HCT116 (cell line): ENCODE data around the gene CORO7. TPM values are rescaled to one million over a fixed set of nuclear protein-coding genes. Genes with fewer than 3 reads are reported as not detected.

Experiments used
- ATAC-seq: fragments of 200-7000 bp; cut with Tn5 transposase; 2 replicates; pipeline ENCODE4 v1.9.1; 2020; ENCODE audit warnings: mild to moderate bottlenecking, moderate library complexity
- BruUV-seq: library from RNA; stranded (reverse); fragments of 400-500 nt; replicated peaks from 2 replicates; lab custom pipeline; 2021; lab: Mats Ljungman, UMichigan
- CTCF ChIA-PET: fragments of 300-600 bp; sonication (Branson Sonifier 250); formaldehyde crosslinking; loops from one replicate; lab custom pipeline; 2021; ENCODE audit warnings: antibody characterized with exemption; lab: Charles Lee
- POLR2A ChIA-PET: fragments of 300-600, 350-600 bp; sonication (Branson Sonifier 250); formaldehyde crosslinking; loops from one replicate; lab custom pipeline; 2021; ENCODE audit warnings: antibody characterized with exemption; lab: Charles Lee
- RAD21 ChIA-PET, 2 experiments: fragments of 300-600 bp; sonication (Branson Sonifier 250); formaldehyde crosslinking; loops; one replicate each; lab custom pipeline; 2023; ENCODE audit warnings: low total read pairs in 2 of 2; ENCODE audit not compliant: uncharacterized antibody in 2 of 2, unreplicated experiment in 2 of 2, low non-redundant PET in 1 of 2; lab: Charles Lee
- DNase-seq: peaks from one replicate; pipeline ENCODE4 v3.0.0-alpha.2; 2010; ENCODE audit warnings: low read depth, low spot score
- H2AFZ ChIP-seq: fragments of 200-600 bp; shearing (Covaris generic), sonication (generic); 2 replicates; pipeline ENCODE4 v1.6.1; 2017; ENCODE audit warnings: low read depth, mixed run types, mixed read lengths, antibody characterized with exemption, low read length; ENCODE audit not compliant: poor library complexity, severe bottlenecking
- H3K27ac ChIP-seq: 2 replicates; pipeline ENCODE4 v1.5.1; 2012; ENCODE audit warnings: low read depth, low read length
- H3K27me3 ChIP-seq: fragments of 200-600 bp; sonication (generic); 2 replicates; pipeline ENCODE4 v1.6.1; 2016; ENCODE audit warnings: mixed run types, low read length, mixed read lengths; ENCODE audit not compliant: insufficient read depth
- H3K36me3 ChIP-seq, 2 experiments: fragments of 200-500 bp in 1 of 2; fragments of 200-600 bp in 1 of 2; sonication (Bioruptor generic) in 1 of 2; sonication (generic) in 1 of 2; 2 replicates each; pipeline versions ENCODE4 v1.5.1 to v1.6.1; 2014 to 2016; ENCODE audit warnings: low read length in 2 of 2, inconsistent platforms in 1 of 2, mixed read lengths in 1 of 2, mixed run types in 1 of 2; ENCODE audit not compliant: insufficient read depth in 2 of 2, control insufficient read depth in 1 of 2
- H3K4me1 ChIP-seq, 2 experiments: fragments of 200-600 bp in 1 of 2; sonication (generic) in 1 of 2; 2 replicates each; pipeline versions ENCODE4 v1.5.1 to v1.6.1; 2012 to 2017; ENCODE audit warnings: low read length in 2 of 2, inconsistent platforms in 1 of 2, mild to moderate bottlenecking in 1 of 2, mixed read lengths in 1 of 2, mixed run types in 1 of 2, moderate library complexity in 1 of 2; ENCODE audit not compliant: insufficient read depth in 2 of 2, control insufficient read depth in 1 of 2
- H3K4me2 ChIP-seq: fragments of 200-600 bp; sonication (generic); 2 replicates; pipeline ENCODE4 v1.6.1; 2017; ENCODE audit warnings: mixed run types, low read length, mixed read lengths
- H3K4me3 ChIP-seq, 2 experiments: fragments of 200-600 bp in 1 of 2; sonication (generic) in 1 of 2; replicated peaks in 1 of 2; 2 replicates each; pipeline ENCODE4 v1.5.1; 2011 to 2016; ENCODE audit warnings: low read length in 2 of 2, control low read depth in 1 of 2, low read depth in 1 of 2, mild to moderate bottlenecking in 1 of 2, mixed read lengths in 1 of 2, mixed run types in 1 of 2
- H3K79me2 ChIP-seq: fragments of 200-600 bp; sonication (generic); 2 replicates; pipeline ENCODE4 v1.6.1; 2017; ENCODE audit warnings: mild to moderate bottlenecking, mixed run types, low read length, moderate library complexity, mixed read lengths; ENCODE audit not compliant: insufficient read depth
- H3K9ac ChIP-seq: fragments of 200-600 bp; sonication (generic); 2 replicates; pipeline ENCODE4 v1.6.1; 2016; ENCODE audit warnings: low read length, mixed read lengths
- H3K9me2 ChIP-seq: fragments of 200-600 bp; sonication (generic), shearing (Covaris generic); 2 replicates; pipeline ENCODE4 v1.6.1; 2017; ENCODE audit warnings: mixed run types, mild to moderate bottlenecking, moderate library complexity; ENCODE audit not compliant: insufficient read depth
- H3K9me3 ChIP-seq, 2 experiments: fragments of 200-500 bp in 1 of 2; fragments of 200-600 bp in 1 of 2; sonication (Bioruptor generic) in 1 of 2; sonication (generic) in 1 of 2; 2 replicates each; pipeline ENCODE4 v1.6.1; 2014 to 2017; ENCODE audit warnings: low read length in 2 of 2, mixed read lengths in 2 of 2, inconsistent platforms in 1 of 2, low read depth in 1 of 2, mild to moderate bottlenecking in 1 of 2, mixed run types in 1 of 2, moderate library complexity in 1 of 2; ENCODE audit not compliant: control insufficient read depth in 1 of 2, insufficient read depth in 1 of 2
- H4K20me1 ChIP-seq: fragments of 200-600 bp; sonication (generic), shearing (Covaris generic); 2 replicates; pipeline ENCODE4 v1.6.1; 2017; ENCODE audit warnings: mixed run types, mild to moderate bottlenecking, moderate library complexity; ENCODE audit not compliant: insufficient read depth
- CEBPB ChIP-seq: IDR thresholded peaks from 2 replicates; pipeline ENCODE4 v1.6.1; 2012; ENCODE audit warnings: low read depth
- ELF1 ChIP-seq: IDR thresholded peaks from 2 replicates; pipeline ENCODE4 v1.6.1; 2012; ENCODE audit warnings: low read depth, borderline replicate concordance
- JUND ChIP-seq: IDR thresholded peaks from 2 replicates; pipeline ENCODE4 v1.6.1; 2012
- RAD21 ChIP-seq: IDR thresholded peaks from 2 replicates; pipeline ENCODE4 v1.6.1; 2012; ENCODE audit warnings: low read depth, mild to moderate bottlenecking
- SIN3A ChIP-seq: IDR thresholded peaks from 2 replicates; pipeline ENCODE4 v1.6.1; 2012; ENCODE audit warnings: low read depth
- TCF7L2 ChIP-seq: IDR thresholded peaks from 2 replicates; pipeline ENCODE4 v1.7.0; 2011; ENCODE audit warnings: borderline replicate concordance, inconsistent platforms; ENCODE audit not compliant: insufficient read depth, insufficient read length; ENCODE audit errors: extremely low read depth
- ZFX ChIP-seq: fragments of 450-650 bp; IDR thresholded peaks from 2 replicates; pipeline ENCODE4 v1.6.1; 2017
- intact Hi-C: fragments of 100-400 bp; cut with micrococcal nuclease; formaldehyde crosslinking; loops from 2 replicates; pipeline ENCODE4 v1.10.0; 2022
- total RNA-seq: library from RNA; stranded (reverse); gene quantifications from one replicate; pipeline ENCODE4 v1.2.1, GENCODE V29; 2021; ENCODE audit not compliant: unreplicated experiment
- TF ChIP-seq, protein P1 (sequence below): IDR thresholded peaks from 2 replicates; pipeline ENCODE4 v1.6.1; 2012; ENCODE audit warnings: low read depth
- TF ChIP-seq, protein P2 (sequence below): IDR thresholded peaks from 2 replicates; pipeline ENCODE4 v1.6.1; 2011; ENCODE audit warnings: mild to moderate bottlenecking, low read length, moderate library complexity; ENCODE audit not compliant: insufficient replicate concordance; ENCODE audit errors: extremely low read depth
- TF ChIP-seq, protein P3 (sequence below), 3 experiments: fragments of 200-600 bp in 1 of 3; sonication (generic) in 1 of 3; IDR thresholded peaks in 2 of 3; conservative IDR thresholded peaks in 1 of 3; 2 replicates each; pipeline ENCODE4 v1.5.1; 2012 to 2017; ENCODE audit warnings: low read depth in 2 of 3, low read length in 2 of 3, antibody characterized with exemption in 1 of 3, borderline replicate concordance in 1 of 3, control low read depth in 1 of 3, mild to moderate bottlenecking in 1 of 3, mixed read lengths in 1 of 3, mixed run types in 1 of 3, moderate library complexity in 1 of 3; ENCODE audit not compliant: insufficient read depth in 1 of 3

The CORO7 gene
- total RNA-seq, 1 experiment from 2014 or later = 21.3 TPM

DNA sequence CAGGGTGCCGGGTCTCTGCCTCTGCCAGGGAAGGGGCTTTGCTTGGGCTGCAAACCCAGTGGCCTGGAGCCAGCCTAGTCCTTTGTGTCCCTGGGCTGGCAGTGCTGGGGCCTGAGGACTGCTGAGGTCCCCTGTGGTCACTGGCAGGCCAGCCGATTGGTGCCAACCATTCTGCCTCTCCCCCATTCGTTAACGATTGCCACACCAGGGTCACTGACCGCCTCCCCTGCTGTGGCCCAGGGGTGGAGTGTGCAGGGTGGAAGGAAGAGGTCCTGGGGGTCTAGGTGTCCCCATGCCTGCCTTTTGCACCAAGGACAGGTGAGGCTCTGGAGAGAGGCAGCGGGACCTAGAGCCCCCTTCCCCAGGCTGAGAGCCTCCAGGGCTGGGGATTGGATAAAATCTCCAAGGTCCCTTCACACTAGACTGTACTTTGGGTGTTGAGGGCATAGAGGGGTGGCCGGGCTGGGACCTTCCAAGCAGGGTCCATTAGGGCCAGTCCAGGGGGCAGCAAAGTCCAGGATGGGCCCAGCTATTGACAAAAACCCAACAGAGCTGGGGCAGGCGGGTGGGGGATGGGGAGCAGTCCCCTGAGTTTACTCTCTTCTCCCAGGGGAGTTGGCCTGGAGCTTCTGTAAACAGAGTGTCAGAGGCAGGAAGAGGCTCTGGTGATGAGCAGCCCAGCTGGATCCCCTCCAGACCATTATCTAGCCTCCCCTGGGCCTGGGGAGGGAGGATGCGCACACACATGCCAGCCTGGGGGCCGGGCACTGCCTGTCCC lies 43.6 kb downstream of the CORO7 start:
- Histone ChIP-seq H3K4me1 (peaks cover 44 to 77% of the 10 kb centered on the region in 2 experiments), H4K20me1 (no peaks in the 10 kb centered on the region), H3K27me3 (no peaks in the 10 kb centered on the region), H3K4me3 (peak overlapping the region; percentile 58 to 80), H3K4me2 (peak overlapping the region; percentile 99), H3K79me2 (peaks cover 17% of the 10 kb centered on the region; the same call in 1 of the 2 replicates), H3K36me3 (no peaks in the 10 kb centered on the region), H3K27ac (peak overlapping the region; percentile 72; the same call in 1 of the 2 replicates), H3K9me2 (no peaks in the 10 kb centered on the region), H3K9me3 (no peaks in the 10 kb centered on the region), H3K9ac (peak overlapping the region; percentile 70), H2AFZ (no peak overlapping the region)
- ChIA-PET CTCF (interaction anchor here (3.3 kb wide), 1 partner anchor 30 kb away, joined by 23 read pairs; no protein-coding TSS in a partner anchor), RAD21 (no interaction called here), POLR2A (interaction anchor here (1.1 kb wide), 1 partner anchor 90 kb away, joined by 3 read pairs; no protein-coding TSS in a partner anchor)
- TF ChIP-seq CEBPB (no peak), ZFX (no peak), TCF7L2 (no peak), ELF1 (no peak), SIN3A (no peak), RAD21 (no peak), JUND (no peak)
- TF ChIP-seq, protein P1, sequence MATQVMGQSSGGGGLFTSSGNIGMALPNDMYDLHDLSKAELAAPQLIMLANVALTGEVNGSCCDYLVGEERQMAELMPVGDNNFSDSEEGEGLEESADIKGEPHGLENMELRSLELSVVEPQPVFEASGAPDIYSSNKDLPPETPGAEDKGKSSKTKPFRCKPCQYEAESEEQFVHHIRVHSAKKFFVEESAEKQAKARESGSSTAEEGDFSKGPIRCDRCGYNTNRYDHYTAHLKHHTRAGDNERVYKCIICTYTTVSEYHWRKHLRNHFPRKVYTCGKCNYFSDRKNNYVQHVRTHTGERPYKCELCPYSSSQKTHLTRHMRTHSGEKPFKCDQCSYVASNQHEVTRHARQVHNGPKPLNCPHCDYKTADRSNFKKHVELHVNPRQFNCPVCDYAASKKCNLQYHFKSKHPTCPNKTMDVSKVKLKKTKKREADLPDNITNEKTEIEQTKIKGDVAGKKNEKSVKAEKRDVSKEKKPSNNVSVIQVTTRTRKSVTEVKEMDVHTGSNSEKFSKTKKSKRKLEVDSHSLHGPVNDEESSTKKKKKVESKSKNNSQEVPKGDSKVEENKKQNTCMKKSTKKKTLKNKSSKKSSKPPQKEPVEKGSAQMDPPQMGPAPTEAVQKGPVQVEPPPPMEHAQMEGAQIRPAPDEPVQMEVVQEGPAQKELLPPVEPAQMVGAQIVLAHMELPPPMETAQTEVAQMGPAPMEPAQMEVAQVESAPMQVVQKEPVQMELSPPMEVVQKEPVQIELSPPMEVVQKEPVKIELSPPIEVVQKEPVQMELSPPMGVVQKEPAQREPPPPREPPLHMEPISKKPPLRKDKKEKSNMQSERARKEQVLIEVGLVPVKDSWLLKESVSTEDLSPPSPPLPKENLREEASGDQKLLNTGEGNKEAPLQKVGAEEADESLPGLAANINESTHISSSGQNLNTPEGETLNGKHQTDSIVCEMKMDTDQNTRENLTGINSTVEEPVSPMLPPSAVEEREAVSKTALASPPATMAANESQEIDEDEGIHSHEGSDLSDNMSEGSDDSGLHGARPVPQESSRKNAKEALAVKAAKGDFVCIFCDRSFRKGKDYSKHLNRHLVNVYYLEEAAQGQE = no peak
- TF ChIP-seq, protein P2, sequence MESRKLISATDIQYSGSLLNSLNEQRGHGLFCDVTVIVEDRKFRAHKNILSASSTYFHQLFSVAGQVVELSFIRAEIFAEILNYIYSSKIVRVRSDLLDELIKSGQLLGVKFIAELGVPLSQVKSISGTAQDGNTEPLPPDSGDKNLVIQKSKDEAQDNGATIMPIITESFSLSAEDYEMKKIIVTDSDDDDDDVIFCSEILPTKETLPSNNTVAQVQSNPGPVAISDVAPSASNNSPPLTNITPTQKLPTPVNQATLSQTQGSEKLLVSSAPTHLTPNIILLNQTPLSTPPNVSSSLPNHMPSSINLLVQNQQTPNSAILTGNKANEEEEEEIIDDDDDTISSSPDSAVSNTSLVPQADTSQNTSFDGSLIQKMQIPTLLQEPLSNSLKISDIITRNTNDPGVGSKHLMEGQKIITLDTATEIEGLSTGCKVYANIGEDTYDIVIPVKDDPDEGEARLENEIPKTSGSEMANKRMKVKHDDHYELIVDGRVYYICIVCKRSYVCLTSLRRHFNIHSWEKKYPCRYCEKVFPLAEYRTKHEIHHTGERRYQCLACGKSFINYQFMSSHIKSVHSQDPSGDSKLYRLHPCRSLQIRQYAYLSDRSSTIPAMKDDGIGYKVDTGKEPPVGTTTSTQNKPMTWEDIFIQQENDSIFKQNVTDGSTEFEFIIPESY = no peak
- TF ChIP-seq, protein P3, sequence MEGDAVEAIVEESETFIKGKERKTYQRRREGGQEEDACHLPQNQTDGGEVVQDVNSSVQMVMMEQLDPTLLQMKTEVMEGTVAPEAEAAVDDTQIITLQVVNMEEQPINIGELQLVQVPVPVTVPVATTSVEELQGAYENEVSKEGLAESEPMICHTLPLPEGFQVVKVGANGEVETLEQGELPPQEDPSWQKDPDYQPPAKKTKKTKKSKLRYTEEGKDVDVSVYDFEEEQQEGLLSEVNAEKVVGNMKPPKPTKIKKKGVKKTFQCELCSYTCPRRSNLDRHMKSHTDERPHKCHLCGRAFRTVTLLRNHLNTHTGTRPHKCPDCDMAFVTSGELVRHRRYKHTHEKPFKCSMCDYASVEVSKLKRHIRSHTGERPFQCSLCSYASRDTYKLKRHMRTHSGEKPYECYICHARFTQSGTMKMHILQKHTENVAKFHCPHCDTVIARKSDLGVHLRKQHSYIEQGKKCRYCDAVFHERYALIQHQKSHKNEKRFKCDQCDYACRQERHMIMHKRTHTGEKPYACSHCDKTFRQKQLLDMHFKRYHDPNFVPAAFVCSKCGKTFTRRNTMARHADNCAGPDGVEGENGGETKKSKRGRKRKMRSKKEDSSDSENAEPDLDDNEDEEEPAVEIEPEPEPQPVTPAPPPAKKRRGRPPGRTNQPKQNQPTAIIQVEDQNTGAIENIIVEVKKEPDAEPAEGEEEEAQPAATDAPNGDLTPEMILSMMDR (IDR thresholded peaks at IDR 0.05 in 2 of 3, conservative IDR thresholded peaks at IDR 0.05 in 1 of 3; ENCODE audit: borderline replicate concordance in 1 of 3, insufficient read depth in 1 of 3, low read depth in 2 of 3, low read length in 2 of 3) = no peak
- TSS peak; percentile 59 for BruUV-seq
- intact Hi-C loops = no loop called here
- DNase-seq (no peak), ATAC-seq (no peak)
